GM23338 (cell line): ENCODE data around the gene NAPSA. TPM values are rescaled to one million over a fixed set of nuclear protein-coding genes. Genes with fewer than 3 reads are reported as not detected.

ENCODE experiments used
- ATAC-seq: fragments of 200-7000 bp; cut with Tn5 transposase; 3 replicates; pipeline ENCODE4 v1.9.1; 2020
- DNase-seq: peaks from one replicate; pipeline ENCODE4 v3.0.0-alpha.2; 2015; ENCODE audit warnings: low spot score
- H2AFZ ChIP-seq: fragments of 200-600 bp; sonication (generic); 2 replicates; pipeline ENCODE4 v1.8.0; 2016; ENCODE audit warnings: antibody characterized with exemption, mild to moderate bottlenecking, moderate library complexity
- H3F3A ChIP-seq: fragments of 200-600 bp; sonication (generic); replicated peaks from 2 replicates; pipeline ENCODE4 v1.8.0; 2017; ENCODE audit warnings: antibody characterized with exemption, mixed run types, low read depth
- H3K27ac ChIP-seq: fragments of 200-600 bp; sonication (generic); 2 replicates; pipeline ENCODE4 v1.6.1; 2016; ENCODE audit warnings: low read depth
- H3K27me3 ChIP-seq: fragments of 200-600 bp; sonication (generic); 2 replicates; pipeline ENCODE4 v1.8.0; 2016; ENCODE audit warnings: mild to moderate bottlenecking, mixed run types, moderate library complexity; ENCODE audit not compliant: insufficient read depth
- H3K36me3 ChIP-seq: fragments of 200-600 bp; sonication (generic); 2 replicates; pipeline ENCODE4 v1.8.0; 2016; ENCODE audit warnings: mild to moderate bottlenecking; ENCODE audit not compliant: insufficient read depth
- H3K4me1 ChIP-seq: fragments of 200-600 bp; sonication (generic); 2 replicates; pipeline ENCODE4 v1.8.0; 2016; ENCODE audit warnings: mild to moderate bottlenecking, moderate library complexity; ENCODE audit not compliant: insufficient read depth
- H3K4me2 ChIP-seq: fragments of 200-600 bp; sonication (generic); 2 replicates; pipeline ENCODE4 v1.7.1; 2017; ENCODE audit warnings: mixed run types
- H3K4me3 ChIP-seq: fragments of 200-600 bp; sonication (generic); 2 replicates; pipeline ENCODE4 v1.6.1; 2016; ENCODE audit warnings: mixed run types
- H3K79me2 ChIP-seq: fragments of 200-600 bp; sonication (generic); replicated peaks from 2 replicates; pipeline ENCODE4 v1.8.0; 2017; ENCODE audit warnings: mild to moderate bottlenecking; ENCODE audit not compliant: insufficient read depth
- H3K9me2 ChIP-seq: fragments of 200-600 bp; sonication (generic); 2 replicates; pipeline ENCODE4 v1.8.0; 2017; ENCODE audit not compliant: insufficient read depth
- H4K20me1 ChIP-seq: fragments of 200-600 bp; sonication (generic); replicated peaks from 2 replicates; pipeline ENCODE4 v1.8.0; 2017; ENCODE audit warnings: mild to moderate bottlenecking; ENCODE audit not compliant: insufficient read depth
- H3K27ac Mint-ChIP-seq: 2 replicates; pipeline ENCODE4 v1.8.0; 2020; ENCODE audit warnings: inconsistent platforms, mild to moderate bottlenecking, moderate library complexity, mixed read lengths
- H3K27me3 Mint-ChIP-seq: 3 replicates; pipeline ENCODE4 v1.8.0; 2022; ENCODE audit warnings: low read depth, mild to moderate bottlenecking, moderate library complexity, mixed read lengths, inconsistent platforms; ENCODE audit not compliant: insufficient read depth, poor library complexity
- H3K36me3 Mint-ChIP-seq: 3 replicates; pipeline ENCODE4 v1.8.0; 2021; ENCODE audit warnings: low read depth, mild to moderate bottlenecking, inconsistent platforms, moderate library complexity, mixed read lengths
- H3K4me1 Mint-ChIP-seq: 3 replicates; pipeline ENCODE4 v1.8.0; 2020; ENCODE audit warnings: mild to moderate bottlenecking, inconsistent platforms, mixed read lengths
- H3K4me3 Mint-ChIP-seq: 3 replicates; pipeline ENCODE4 v1.8.0; 2021; ENCODE audit warnings: moderate library complexity, mild to moderate bottlenecking, inconsistent platforms, mixed read lengths
- H3K9me3 Mint-ChIP-seq: 3 replicates; pipeline ENCODE4 v1.8.0; 2020; ENCODE audit warnings: moderate library complexity, mild to moderate bottlenecking, inconsistent platforms, mixed read lengths
- CREB1 ChIP-seq: fragments of 250-450 bp; sonication (Bioruptor Pico); IDR thresholded peaks from 2 replicates; pipeline ENCODE4 v1.5.0; 2020; ENCODE audit warnings: low read depth, mild to moderate bottlenecking, moderate library complexity
- CTCF ChIP-seq, 2 experiments: fragments of 200-600 bp in 1 of 2; sonication (generic) in 1 of 2; conservative IDR thresholded peaks; 2 replicates each; pipeline versions ENCODE4 v1.5.1 to v1.6.1; 2016 to 2017; ENCODE audit warnings: antibody characterized with exemption in 2 of 2, low read depth in 2 of 2, mild to moderate bottlenecking in 2 of 2, moderate library complexity in 1 of 2
- NANOG ChIP-seq: IDR thresholded peaks from 2 replicates; pipeline ENCODE4 v1.6.1; 2016; ENCODE audit warnings: antibody characterized with exemption, borderline replicate concordance
- POLR2AphosphoS5 ChIP-seq: IDR thresholded peaks from 2 replicates; pipeline ENCODE4 v1.6.1; 2016; ENCODE audit warnings: antibody characterized with exemption, low read depth
- REST ChIP-seq: IDR thresholded peaks from one replicate; pipeline ENCODE4 v1.6.1; 2018; ENCODE audit warnings: antibody characterized with exemption; ENCODE audit not compliant: unreplicated experiment
- ZNF114 ChIP-seq: fragments of 250-450 bp; sonication (Bioruptor Pico); IDR thresholded peaks from 2 replicates; pipeline ENCODE4 v1.5.0; 2020; ENCODE audit warnings: mild to moderate bottlenecking, moderate library complexity
- polyA plus RNA-seq: library from polyadenylated mRNA; unstranded; fragments of >200 nt; fragmentation: Nextera tagmentation; extraction: Ambion mirVana; gene quantifications from 2 replicates; pipeline ENCODE4 v1.2.1, GENCODE V29; 2016
- total RNA-seq: library from RNA; depleted of rRNA; stranded (reverse); fragments of >200 nt; shearing (Covaris generic); gene quantifications from 2 replicates; pipeline ENCODE4 v1.2.3, GENCODE V29; 2014

The NAPSA gene
- total and polyA plus RNA-seq, 2 experiments from 2014 or later: 0.14 to 0.99 TPM

GRCh38 chr19:50314724-50315708 is 50.4 kb downstream of the NAPSA start:
- H3K36me3 Mint-ChIP-seq: peaks cover 36% of the 10 kb centered on the region
- Histone ChIP-seq H4K20me1 (no peaks in the 10 kb centered on the region), H2AFZ (no peak overlapping the region), H3F3A (peaks cover 32% of the 10 kb centered on the region), H3K9me2 (no peaks in the 10 kb centered on the region), H3K27ac (peak overlapping the region; percentile 99), H3K79me2 (no peaks in the 10 kb centered on the region), H3K4me1 (peaks cover 12% of the 10 kb centered on the region), H3K27me3 (no peaks in the 10 kb centered on the region; the same call in 1 of the 2 replicates), H3K4me3 (peak overlapping the region; percentile 79), H3K4me2 (peak overlapping the region; percentile 95), H3K36me3 (no peaks in the 10 kb centered on the region; the same call in 1 of the 2 replicates)
- DNase-seq: peak; percentile 73
- H3K4me3 Mint-ChIP-seq: no peak overlapping the region
- ATAC-seq: no peak
- peaks cover 89% of the 10 kb centered on the region for H3K9me3 Mint-ChIP-seq
- TF ChIP-seq CREB1 (CRISPR knock-in tag) (no peak), POLR2AphosphoS5 (peak; percentile 46)
- H3K27ac Mint-ChIP-seq: no peak overlapping the region
- peaks cover 8% of the 10 kb centered on the region for H3K27me3 Mint-ChIP-seq
- H3K4me1 Mint-ChIP-seq: no peaks in the 10 kb centered on the region

GRCh38 chr19:50313812-50314536 is 51.5 kb downstream of the NAPSA start:
- no peak for ATAC-seq
- no peaks in the 10 kb centered on the region; the same call in 1 of the 2 replicates for H3K27me3 ChIP-seq

More at GRCh38 chr19:50313812-50314536, 51.5 kb downstream of the NAPSA start:
- H3K4me2 ChIP-seq: peak overlapping the region; percentile 95
- Mint-ChIP-seq H3K36me3 (peaks cover 27% of the 10 kb centered on the region), H3K4me1 (no peaks in the 10 kb centered on the region), H3K27me3 (peaks cover 10% of the 10 kb centered on the region), H3K27ac (no peak overlapping the region), H3K4me3 (no peak overlapping the region), H3K9me3 (peaks cover 87% of the 10 kb centered on the region)
- H3K4me1 ChIP-seq: peaks cover 12% of the 10 kb centered on the region
- peaks cover 32% of the 10 kb centered on the region for H3F3A ChIP-seq
- TF ChIP-seq ZNF114 (CRISPR knock-in tag) (no peak), CTCF (conservative IDR thresholded peaks at IDR 0.05; ENCODE audit: low read depth in 2 of 2) (peak; percentile 35 to 54; a peak in 3 of 4 replicates), NANOG (no peak), REST (no peak), POLR2AphosphoS5 (peak; percentile 46; the same call in 1 of the 2 replicates)
- peak overlapping the region; percentile 79 for H3K4me3 ChIP-seq
- H2AFZ ChIP-seq: no peak overlapping the region; the same call in 1 of the 2 replicates
- no peaks in the 10 kb centered on the region for H3K79me2 ChIP-seq
- H3K27ac ChIP-seq: peak overlapping the region; percentile 99
- no peaks in the 10 kb centered on the region; the same call in 1 of the 2 replicates for H3K36me3 ChIP-seq
- H3K9me2 ChIP-seq: no peaks in the 10 kb centered on the region
- no peaks in the 10 kb centered on the region for H4K20me1 ChIP-seq
- peak; percentile 93 for DNase-seq
